GM18951 (cell line): Measurements from ENCODE around the gene AFF1.
"Not testable (repeated sequence)": the region's sequence is repeated elsewhere in the genome, so short reads cannot be mapped to it uniquely, and the experiment has no call there.

Experiments
- POLR2A ChIP-seq: IDR thresholded peaks from 4 replicates; pipeline ENCODE4 v1.6.1; 2011; ENCODE audit warnings: mild to moderate bottlenecking; ENCODE audit not compliant: insufficient read length, insufficient read depth; ENCODE audit errors: extremely low read depth
- in situ Hi-C: fragments of 300-500 bp; cut with MboI; formaldehyde crosslinking; loops from one replicate; pipeline ENCODE4 v1.12.0; 2022; ENCODE audit warnings: low sequenced_read_pairs, mixed read lengths, inconsistent platforms; ENCODE audit not compliant: unreplicated experiment

The AFF1 gene

GRCh38 chr4:87007528-87008446 lies 73.0 kb downstream of the AFF1 start:
- no peak for TF ChIP-seq POLR2A
- in situ Hi-C loops = loop anchor here (5.0 kb wide), 1 partner anchor 70 kb away; the partner anchor contains the start of gene AFF1

GRCh38 chr4:87009095-87009648 lies 74.4 kb downstream of the AFF1 start:
- peak; percentile 20 for TF ChIP-seq POLR2A
- in situ Hi-C loops = loop anchor here (5.0 kb wide), 1 partner anchor 72 kb away; the partner anchor contains the start of gene AFF1

GRCh38 chr4:87010192-87010591 lies 75.4 kb downstream of the AFF1 start:
- in situ Hi-C loops = no loop called here
- TF ChIP-seq POLR2A = no peak

GRCh38 chr4:87011340-87012034 lies 76.7 kb downstream of the AFF1 start:
- no peak for TF ChIP-seq POLR2A
- in situ Hi-C loops = no loop called here

GRCh38 chr4:87012265-87012953 lies 77.6 kb downstream of the AFF1 start:
- in situ Hi-C loops = no loop called here
- no peak for TF ChIP-seq POLR2A

- in situ Hi-C loops = not testable (repeated sequence)
Measured at GRCh38 chr4:87012954-87013308, 78.1 kb downstream of the AFF1 start.

GRCh38 chr4:87014284-87014782 lies 79.5 kb downstream of the AFF1 start:
- in situ Hi-C loops = no loop called here
- no peak for TF ChIP-seq POLR2A

GRCh38 chr4:87015416-87015815 lies 80.6 kb downstream of the AFF1 start:
- no peak for TF ChIP-seq POLR2A
- in situ Hi-C loops = no loop called here

GRCh38 chr4:87017580-87018342 lies 83.0 kb downstream of the AFF1 start:
- TF ChIP-seq POLR2A = no peak
- in situ Hi-C loops = no loop called here

- no peak for TF ChIP-seq POLR2A
- in situ Hi-C loops = no loop called here
Measured at GRCh38 chr4:87018753-87019152, 83.9 kb downstream of the AFF1 start.

- TF ChIP-seq POLR2A = no peak
- in situ Hi-C loops = no loop called here
Measured at GRCh38 chr4:87019246-87019791, 84.5 kb downstream of the AFF1 start.

- no peak for TF ChIP-seq POLR2A
Measured at GRCh38 chr4:87019898-87020297, 85.1 kb downstream of the AFF1 start.

GRCh38 chr4:87024201-87024600 lies 89.4 kb downstream of the AFF1 start:
- in situ Hi-C loops = no loop called here
- TF ChIP-seq POLR2A = no peak

More at GRCh38 chr4:87019898-87020297, 85.1 kb downstream of the AFF1 start:
- in situ Hi-C loops = no loop called here
